GM19438 (cell line): ENCODE measurements around the gene LCE2C.
"Not testable (repeated sequence)": the region's sequence is repeated elsewhere in the genome, so short reads cannot be mapped to it uniquely, and the experiment has no call there.

Source experiments
- ATAC-seq: cut with Tn5 transposase; IDR thresholded peaks from one replicate; pipeline ENCODE4 v1.9.1; 2021; ENCODE audit warnings: low read depth; ENCODE audit not compliant: unreplicated experiment

Gene LCE2C, protein sequence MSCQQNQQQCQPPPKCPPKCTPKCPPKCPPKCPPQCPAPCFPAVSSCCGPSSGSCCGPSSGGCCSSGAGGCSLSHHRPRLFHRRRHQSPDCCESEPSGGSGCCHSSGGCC

DNA sequence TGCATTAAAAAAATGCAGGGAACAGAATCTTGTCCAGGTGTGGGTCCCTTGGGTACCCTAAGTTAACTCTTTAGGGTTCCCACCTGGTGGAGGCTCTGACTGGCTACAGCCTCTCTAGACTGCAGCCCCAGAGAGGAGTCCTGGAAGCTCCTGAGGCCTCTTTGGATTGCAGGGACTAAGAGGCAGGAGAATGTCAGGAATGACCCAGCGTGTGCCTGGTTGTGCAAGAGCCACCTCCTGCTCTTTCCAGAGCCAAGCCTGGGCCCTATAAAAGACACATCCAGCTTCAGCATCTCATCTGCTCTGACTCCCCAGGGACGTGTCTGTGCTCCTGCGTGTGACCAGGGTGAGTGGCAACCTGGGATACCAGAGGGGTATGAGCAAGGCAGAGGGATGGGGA, at the start of gene LCE2C:
Gene LCE2C (plus strand): TSS at position 297 of the 400 bp plus-strand sequence. CDS start 737 bp downstream, outside the sequence.
- ATAC-seq = not testable (repeated sequence)

DNA sequence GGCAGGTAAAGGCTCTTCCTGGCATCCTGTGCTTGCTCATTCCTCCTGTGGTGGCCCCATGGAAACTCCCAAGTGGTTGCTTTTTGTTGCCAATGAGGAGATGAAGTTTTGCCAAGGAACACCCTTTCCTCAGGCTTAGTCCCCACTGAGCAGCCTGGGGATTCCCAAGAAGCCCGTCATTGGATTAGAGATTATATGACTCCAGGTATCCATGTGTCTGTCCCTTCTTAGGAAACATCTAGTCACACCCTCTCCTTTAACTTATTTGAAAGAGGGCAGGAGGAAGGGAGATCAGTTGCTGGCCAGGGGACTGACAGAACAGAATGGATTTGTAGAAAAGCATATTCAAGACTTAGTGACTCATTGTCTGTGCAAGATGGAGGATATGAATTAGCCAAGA, 48.3 kb upstream of the LCE2C start:
- no peak for ATAC-seq

DNA sequence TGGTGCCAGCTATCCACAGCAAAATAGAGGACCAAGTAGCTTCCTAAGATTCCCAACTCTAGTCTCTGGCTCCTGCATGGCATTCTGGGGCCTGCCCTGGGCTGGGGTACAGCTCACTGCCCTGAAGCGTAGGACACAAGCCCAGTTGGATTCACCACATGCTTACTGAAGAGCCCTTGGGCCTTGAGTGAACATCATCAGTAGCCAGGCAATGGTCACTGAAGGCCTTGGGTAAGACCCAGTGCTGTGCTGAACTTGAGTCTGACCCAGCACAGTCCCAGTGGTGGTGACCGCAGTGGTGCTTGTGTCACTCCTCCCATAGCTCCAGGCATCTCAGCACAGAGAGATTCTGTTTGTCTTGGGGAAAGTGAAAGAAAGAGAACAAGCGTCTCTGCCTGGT, 44.5 kb upstream of the LCE2C start:
- no peak for ATAC-seq

DNA sequence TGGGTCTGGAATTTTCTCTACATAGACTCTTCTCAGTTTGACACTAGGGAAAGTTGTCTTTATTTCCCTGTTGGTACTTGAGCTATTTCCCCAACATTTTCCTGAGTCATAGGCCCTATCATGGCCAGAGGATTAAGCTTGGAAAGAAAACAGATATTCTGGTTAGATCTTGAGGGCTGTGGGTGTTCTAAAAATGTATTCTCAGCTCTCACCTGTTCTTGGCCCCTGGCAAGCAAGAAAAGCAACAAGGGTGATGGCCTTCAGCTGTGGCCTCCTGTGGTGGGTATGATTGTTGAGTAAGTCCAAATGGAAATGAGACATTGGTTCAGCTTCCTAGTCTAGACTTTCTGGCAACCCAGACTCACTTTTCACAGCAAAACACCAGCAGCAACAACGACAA, 34.7 kb upstream of the LCE2C start:
- no peak for ATAC-seq

- ATAC-seq = no peak
Measured at GRCh38 chr1:152643945-152644344, 31.1 kb upstream of the LCE2C start.

DNA sequence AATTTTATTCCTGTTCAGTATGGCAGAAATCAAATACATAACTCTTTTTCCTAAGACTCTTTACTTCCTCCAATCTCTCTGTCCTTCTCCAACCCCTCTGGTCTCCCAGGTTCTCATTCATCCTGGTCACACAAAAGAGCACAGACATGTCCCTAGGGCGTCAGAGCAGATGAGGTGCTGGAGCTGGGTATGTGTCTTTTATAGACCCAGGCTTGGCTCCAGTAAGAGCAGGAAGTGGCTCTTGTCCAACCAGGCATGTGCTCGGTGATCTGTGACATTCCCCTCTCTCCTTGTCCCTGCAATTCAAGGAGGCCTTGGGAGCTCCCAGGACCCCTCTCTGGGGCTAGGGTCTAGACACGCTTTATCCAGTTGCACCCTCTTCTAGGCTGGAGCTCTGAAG, 29.9 kb upstream of the LCE2C start:
- ATAC-seq = no peak

GRCh38 chr1:152646656-152647055, 28.4 kb upstream of the LCE2C start:
- no peak for ATAC-seq

DNA sequence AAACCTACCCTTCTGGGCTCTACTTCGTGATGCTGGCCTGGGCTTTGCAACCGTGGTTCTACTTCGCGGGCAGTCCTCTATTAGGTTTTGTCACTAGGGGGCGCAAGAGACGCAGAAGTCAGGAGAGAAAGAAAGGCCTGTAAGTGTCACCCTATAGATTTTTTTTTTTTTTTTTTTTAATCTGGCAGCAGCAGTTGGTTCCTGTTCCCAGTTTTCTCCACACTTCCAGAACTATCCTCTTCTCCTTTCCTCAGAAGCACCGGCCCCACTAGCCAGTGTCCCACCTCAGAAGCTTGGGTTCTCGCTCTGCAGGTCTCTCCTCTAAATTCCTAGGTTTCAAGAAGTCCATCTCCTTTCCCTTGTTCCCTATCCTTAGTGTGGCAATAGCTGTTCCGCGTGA, 21.0 kb upstream of the LCE2C start:
- ATAC-seq = no peak

DNA sequence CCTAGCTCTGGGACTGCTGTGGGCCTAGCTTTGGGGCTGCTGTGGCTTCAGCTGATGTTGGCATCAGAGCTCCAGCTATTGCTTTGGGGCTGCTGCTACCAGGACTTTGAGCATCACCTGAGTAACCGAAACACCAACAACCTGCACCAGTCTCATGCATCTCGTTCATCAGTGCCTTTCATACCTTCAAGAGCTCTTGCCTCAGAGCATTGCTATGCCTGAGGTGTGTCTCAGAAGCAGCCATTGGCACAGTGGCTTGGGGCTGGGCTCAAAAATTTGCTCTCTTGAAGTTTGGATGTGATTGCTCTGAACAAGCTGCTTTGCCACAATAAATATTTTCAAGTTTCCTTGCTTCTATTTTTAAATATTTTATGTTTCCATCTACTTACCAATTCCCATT, 18.6 kb upstream of the LCE2C start:
- no peak for ATAC-seq

- ATAC-seq = no peak
Measured at GRCh38 chr1:152657677-152658076, 17.4 kb upstream of the LCE2C start.

GRCh38 chr1:152658649-152659048, 16.4 kb upstream of the LCE2C start:
- ATAC-seq = no peak

- no peak for ATAC-seq
Measured at GRCh38 chr1:152663098-152663497, 12.0 kb upstream of the LCE2C start, which contains the start of gene LCE2D. TSS of gene LCE2D (plus strand) at chr1:152663380. CDS start at chr1:152664106, 726 bp downstream.

GRCh38 chr1:152666171-152666570, 8.9 kb upstream of the LCE2C start:
- ATAC-seq = not testable (repeated sequence)

- ATAC-seq = no peak
Measured at GRCh38 chr1:152667648-152668047, 7.4 kb upstream of the LCE2C start.

GRCh38 chr1:152673016-152673415, 2.1 kb upstream of the LCE2C start:
- no peak for ATAC-seq

GRCh38 chr1:152679459-152679858, 4.4 kb downstream of the LCE2C start:
- no peak for ATAC-seq

DNA sequence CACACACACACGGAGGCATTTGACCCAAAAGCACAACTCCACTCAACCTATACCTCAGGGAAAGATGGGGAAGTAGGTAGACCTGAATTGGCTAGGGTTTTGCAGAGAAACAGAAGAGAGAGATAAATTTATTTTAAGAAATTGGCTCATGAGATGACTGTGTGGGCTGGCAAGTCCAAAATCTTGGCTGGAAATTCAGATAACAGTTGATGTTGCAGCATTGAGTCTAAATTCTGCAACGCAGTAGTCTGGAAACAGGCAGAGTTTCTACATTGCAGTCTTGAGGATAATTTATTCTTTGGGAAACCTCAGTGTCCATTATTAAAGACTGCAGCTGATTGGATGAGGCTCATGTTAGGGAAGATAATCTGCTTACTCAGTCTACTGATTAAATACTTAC, 6.5 kb downstream of the LCE2C start:
- ATAC-seq = no peak

- ATAC-seq = no peak
Measured at GRCh38 chr1:152683846-152684245, 8.8 kb downstream of the LCE2C start.

DNA sequence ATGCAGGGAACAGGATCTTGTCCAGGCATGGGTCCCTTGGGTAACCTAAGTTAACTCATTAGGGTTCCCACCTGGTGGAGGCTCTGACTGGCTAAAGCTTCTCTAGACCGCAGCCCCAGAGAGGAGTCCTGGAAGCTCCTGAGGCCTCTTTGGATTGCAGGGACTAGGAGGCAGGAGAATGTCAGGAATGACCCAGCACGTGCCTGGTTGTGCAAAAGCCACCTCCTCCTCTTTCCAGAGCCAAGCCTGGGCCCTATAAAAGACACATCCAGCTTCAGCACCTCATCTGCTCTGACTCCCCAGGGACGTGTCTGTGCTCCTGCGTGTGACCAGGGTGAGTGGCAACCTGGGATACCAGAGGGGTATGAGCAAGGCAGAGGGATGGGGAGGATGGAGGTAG, 10.7 kb downstream of the LCE2C start, which contains the start of gene LCE2B:
Gene LCE2B (plus strand): TSS at position 301 of the 400 bp plus-strand sequence. CDS start 721 bp downstream, outside the sequence.
- ATAC-seq = not testable (repeated sequence)

GRCh38 chr1:152697701-152698600, 22.9 kb downstream of the LCE2C start, which contains the start of gene LCE2A:
TSS of gene LCE2A (plus strand) at chr1:152698345. CDS start at chr1:152698902, 557 bp downstream.
- no peak for ATAC-seq

GRCh38 chr1:152699746-152700145, 24.7 kb downstream of the LCE2C start:
- no peak for ATAC-seq

DNA sequence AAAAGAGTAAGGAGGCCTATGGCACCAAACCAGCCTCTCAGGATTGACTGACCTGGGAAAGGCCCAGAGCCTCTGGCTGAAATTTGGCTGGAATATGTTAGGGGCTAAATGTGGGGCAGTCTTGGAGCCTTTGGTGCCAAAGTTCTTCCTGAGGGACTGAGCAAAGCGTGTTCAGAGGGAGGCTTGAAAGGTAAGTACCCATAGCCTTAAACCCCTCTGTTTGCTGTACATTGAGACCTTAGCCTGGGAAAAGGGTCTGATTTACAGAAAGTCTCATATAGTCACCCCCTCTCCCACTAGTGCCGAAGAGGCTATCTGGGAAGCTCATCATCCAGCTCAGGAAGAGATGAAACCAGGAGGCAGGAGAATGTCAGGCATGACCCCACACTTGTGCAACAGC, 32.8 kb downstream of the LCE2C start, which contains the start of gene LCE4A:
Gene LCE4A (plus strand): TSS at position 301 of the 400 bp plus-strand sequence. CDS start 916 bp downstream, outside the sequence.
- ATAC-seq = no peak
